K562 treated with DMSO at 1 percent for 48 hours (cell line): ENCODE results near the gene CT45A6. TPM values are rescaled to one million over a fixed set of nuclear protein-coding genes. Genes with fewer than 3 reads are reported as not detected.

ENCODE experiments used
- total RNA-seq: library from RNA; unstranded; fragments of 300-600 nt; gene quantifications from 2 replicates; pipeline ENCODE4 v1.2.3, GENCODE V29; 2022; ENCODE audit warnings: low replicate concordance; ENCODE audit errors: extremely low read depth

Gene CT45A6, protein sequence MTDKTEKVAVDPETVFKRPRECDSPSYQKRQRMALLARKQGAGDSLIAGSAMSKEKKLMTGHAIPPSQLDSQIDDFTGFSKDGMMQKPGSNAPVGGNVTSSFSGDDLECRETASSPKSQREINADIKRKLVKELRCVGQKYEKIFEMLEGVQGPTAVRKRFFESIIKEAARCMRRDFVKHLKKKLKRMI
- total RNA-seq, result not detected in 2 replicates

DNA sequence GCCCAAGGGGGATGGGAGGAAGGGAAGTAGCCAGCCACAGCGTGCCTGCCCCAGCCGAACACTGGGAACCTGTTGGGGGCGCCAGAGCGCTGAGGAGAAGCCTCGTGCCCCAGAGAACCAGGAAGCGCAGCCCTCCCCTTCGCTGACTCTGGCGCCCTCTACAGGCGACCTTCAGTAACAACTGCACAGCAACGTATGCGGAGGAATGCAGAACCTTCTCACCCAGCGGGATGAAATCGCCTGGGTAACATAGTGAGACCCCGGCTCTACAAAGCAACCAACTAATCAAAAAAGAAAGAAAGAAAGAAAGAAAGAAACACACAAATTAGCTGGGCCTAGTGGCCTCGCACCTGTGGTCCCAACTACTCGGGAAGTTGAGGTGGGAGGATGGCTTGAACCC, at the start of gene CT45A6:
Gene CT45A6, minus strand, starts transcription at position 101 of the 400 bp plus-strand sequence. CDS start 3,794 bp downstream, outside the sequence.

DNA sequence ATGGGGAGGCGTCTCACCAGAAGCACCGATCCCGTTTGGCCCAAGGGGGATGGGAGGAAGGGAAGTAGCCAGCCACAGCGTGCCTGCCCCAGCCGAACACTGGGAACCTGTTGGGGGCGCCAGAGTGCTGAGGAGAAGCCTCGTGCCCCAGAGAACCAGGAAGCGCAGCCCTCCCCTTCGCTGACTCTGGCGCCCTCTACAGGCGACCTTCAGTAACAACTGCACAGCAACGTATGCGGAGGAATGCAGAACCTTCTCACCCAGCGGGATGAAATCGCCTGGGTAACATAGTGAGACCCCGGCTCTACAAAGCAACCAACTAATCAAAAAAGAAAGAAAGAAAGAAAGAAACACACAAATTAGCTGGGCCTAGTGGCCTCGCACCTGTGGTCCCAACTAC, 34.6 kb upstream of the CT45A6 start, which contains the start of gene CT45A7:
Gene CT45A7, minus strand, starts transcription at position 101 of the 400 bp plus-strand sequence. CDS start 3,747 bp downstream, outside the sequence.

DNA sequence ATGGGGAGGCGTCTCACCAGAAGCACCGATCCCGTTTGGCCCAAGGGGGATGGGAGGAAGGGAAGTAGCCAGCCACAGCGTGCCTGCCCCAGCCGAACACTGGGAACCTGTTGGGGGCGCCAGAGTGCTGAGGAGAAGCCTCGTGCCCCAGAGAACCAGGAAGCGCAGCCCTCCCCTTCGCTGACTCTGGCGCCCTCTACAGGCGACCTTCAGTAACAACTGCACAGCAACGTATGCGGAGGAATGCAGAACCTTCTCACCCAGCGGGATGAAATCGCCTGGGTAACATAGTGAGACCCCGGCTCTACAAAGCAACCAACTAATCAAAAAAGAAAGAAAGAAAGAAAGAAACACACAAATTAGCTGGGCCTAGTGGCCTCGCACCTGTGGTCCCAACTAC, 17.3 kb upstream of the CT45A6 start, which contains the start of gene CT45A2:
Gene CT45A2, minus strand, starts transcription at position 101 of the 400 bp plus-strand sequence. CDS start 3,747 bp downstream, outside the sequence.

DNA sequence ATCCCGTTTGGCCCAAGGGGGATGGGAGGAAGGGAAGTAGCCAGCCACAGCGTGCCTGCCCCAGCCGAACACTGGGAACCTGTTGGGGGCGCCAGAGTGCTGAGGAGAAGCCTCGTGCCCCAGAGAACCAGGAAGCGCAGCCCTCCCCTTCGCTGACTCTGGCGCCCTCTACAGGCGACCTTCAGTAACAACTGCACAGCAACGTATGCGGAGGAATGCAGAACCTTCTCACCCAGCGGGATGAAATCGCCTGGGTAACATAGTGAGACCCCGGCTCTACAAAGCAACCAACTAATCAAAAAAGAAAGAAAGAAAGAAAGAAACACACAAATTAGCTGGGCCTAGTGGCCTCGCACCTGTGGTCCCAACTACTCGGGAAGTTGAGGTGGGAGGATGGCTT, 17.2 kb downstream of the CT45A6 start, which contains the start of gene CT45A5:
Gene CT45A5, minus strand, starts transcription at position 101 of the 400 bp plus-strand sequence. CDS start 3,774 bp downstream, outside the sequence.

DNA sequence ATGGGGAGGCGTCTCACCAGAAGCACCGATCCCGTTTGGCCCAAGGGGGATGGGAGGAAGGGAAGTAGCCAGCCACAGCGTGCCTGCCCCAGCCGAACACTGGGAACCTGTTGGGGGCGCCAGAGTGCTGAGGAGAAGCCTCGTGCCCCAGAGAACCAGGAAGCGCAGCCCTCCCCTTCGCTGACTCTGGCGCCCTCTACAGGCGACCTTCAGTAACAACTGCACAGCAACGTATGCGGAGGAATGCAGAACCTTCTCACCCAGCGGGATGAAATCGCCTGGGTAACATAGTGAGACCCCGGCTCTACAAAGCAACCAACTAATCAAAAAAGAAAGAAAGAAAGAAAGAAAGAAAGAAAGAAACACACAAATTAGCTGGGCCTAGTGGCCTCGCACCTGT, 34.5 kb downstream of the CT45A6 start, which contains the start of gene CT45A3:
Gene CT45A3, minus strand, starts transcription at position 101 of the 400 bp plus-strand sequence. CDS start 3,747 bp downstream, outside the sequence.

Other genes starting within 250 kb of the CT45A6 start
- gene CT45A1, start 89.1 kb downstream of the CT45A6 start, total RNA-seq, result not detected in 2 replicates
- gene CT45A3, start 34.6 kb downstream of the CT45A6 start, total RNA-seq, result not detected in 2 replicates
- gene CT45A5, start 17.3 kb downstream of the CT45A6 start, total RNA-seq, result not detected in 2 replicates
- gene CT45A2, start 17.2 kb upstream of the CT45A6 start, total RNA-seq, result not detected in 2 replicates
- not detected in 2 replicates for gene CT45A7, start 34.5 kb upstream of the CT45A6 start, total RNA-seq
- not detected in 2 replicates for gene CT45A8, start 51.8 kb upstream of the CT45A6 start, total RNA-seq
- gene CT45A9, start 69.0 kb upstream of the CT45A6 start, total RNA-seq, result not detected in 2 replicates
- gene CT45A10, start 90.7 kb upstream of the CT45A6 start, total RNA-seq, result not detected in 2 replicates
- gene SAGE1, start 90.9 kb upstream of the CT45A6 start, total RNA-seq, result not detected in 2 replicates
- gene MMGT1, start 171.2 kb upstream of the CT45A6 start, total RNA-seq, result not detected in 2 replicates
- gene SLC9A6, start 182.6 kb upstream of the CT45A6 start, total RNA-seq, result not detected in 2 replicates